Lung (tissue), 12 donors: ENCODE data around the gene ATP13A5. TPM values are rescaled to one million over a fixed set of nuclear protein-coding genes. Genes with fewer than 3 reads are reported as not detected.

Experiments used
- ATAC-seq: fragments of 200-7000 bp; cut with Tn5 transposase; one replicate; pipeline ENCODE4 v1.9.1; 2020; ENCODE audit warnings: moderate number of reproducible peaks; ENCODE audit not compliant: insufficient read depth, low FRiP score
- DNase-seq, 3 donors: peaks; one replicate each; pipeline ENCODE4 v3.0.0-alpha.2; 2013 to 2017
- H3K27ac ChIP-seq, 2 donors: one replicate each; pipeline ENCODE4 v1.5.1; 2013; ENCODE audit warnings: mild to moderate bottlenecking in 2 of 2, moderate library complexity in 2 of 2, control low read depth in 1 of 2, inconsistent platforms in 1 of 2, low read depth in 1 of 2, low read length in 1 of 2
- H3K27me3 ChIP-seq, 3 donors: one replicate each; pipeline ENCODE4 v1.5.1; 2013; ENCODE audit warnings: low read length in 2 of 3; ENCODE audit not compliant: control insufficient read depth in 3 of 3, insufficient read depth in 3 of 3
- H3K36me3 ChIP-seq, 4 donors: one replicate each; pipeline ENCODE4 v1.5.1; 2013; ENCODE audit warnings: low read length in 4 of 4, mild to moderate bottlenecking in 1 of 4, moderate library complexity in 1 of 4; ENCODE audit not compliant: control insufficient read depth in 4 of 4, insufficient read depth in 4 of 4
- H3K4me1 ChIP-seq, 5 donors: one replicate each; pipeline ENCODE4 v1.5.1; 2013; ENCODE audit warnings: low read length in 5 of 5, mild to moderate bottlenecking in 2 of 5, moderate library complexity in 1 of 5; ENCODE audit not compliant: control insufficient read depth in 5 of 5, insufficient read depth in 5 of 5
- H3K4me3 ChIP-seq: one replicate; pipeline ENCODE4 v1.5.1; 2013; ENCODE audit warnings: mild to moderate bottlenecking, control low read depth, moderate library complexity
- H3K9ac ChIP-seq, 2 donors: one replicate each; pipeline ENCODE4 v1.5.1; 2013; ENCODE audit warnings: low read length in 2 of 2, control low read depth in 1 of 2; ENCODE audit not compliant: insufficient read depth in 1 of 2
- H3K9me3 ChIP-seq, 4 donors: one replicate each; pipeline ENCODE4 v1.5.1; 2013; ENCODE audit warnings: low read length in 3 of 4, mild to moderate bottlenecking in 1 of 4, moderate library complexity in 1 of 4; ENCODE audit not compliant: control insufficient read depth in 4 of 4, insufficient read depth in 3 of 4
- CTCF ChIP-seq: IDR thresholded peaks from 2 replicates; pipeline ENCODE4 v1.5.1; 2012; ENCODE audit warnings: mild to moderate bottlenecking; ENCODE audit errors: control extremely low read depth, extremely low read depth
- WGBS, 2 donors: extraction: QIAGEN DNeasy Blood & Tissue Kit; methylation state at CpG; one replicate each; pipeline ENCODE4 v1.1.7; 2013; 5-methylcytosine and 5-hydroxymethylcytosine counted together
- polyA plus RNA-seq, 2 donors: library from polyadenylated mRNA; stranded (reverse); fragments of 200-250 nt; gene quantifications; one replicate each; pipeline ENCODE4 v1.2.1, GENCODE V29; 2013
- total RNA-seq, 2 donors: library from RNA; depleted of rRNA in 1 of 2; stranded (reverse); fragments of >200 nt in 1 of 2; gene quantifications; one replicate each; pipeline ENCODE4 v1.2.1, GENCODE V29; 2014 to 2021
- donor health status: control.
- donor health status: control.
- donor health status: Bipolar disorder and iron deficiency.
- donor health status: healthy.
- donor health status: DM: yes; HTN: yes; CAD: no.

ATP13A5 gene
- total and polyA plus RNA-seq, 4 donors: 0.34 to 1.2 (median 1.1) TPM

GRCh38 chr3:193243571-193243970 is 135.0 kb downstream of the ATP13A5 start:
- Histone ChIP-seq H3K27me3 (peaks cover 0 to 5% (median 0%) of the 10 kb centered on the region in 3 donors), H3K27ac (no peak overlapping the region), H3K9me3 (peaks cover 0 to 6% (median 2%) of the 10 kb centered on the region in 4 donors), H3K4me3 (no peak overlapping the region), H3K36me3 (no peaks in the 10 kb centered on the region), H3K9ac (no peak overlapping the region), H3K4me1 (peaks cover 0 to 3% (median 0%) of the 10 kb centered on the region in 5 donors)
- 84 to 89% methylated on average over 3 of the region's 3 CpGs for whole genome bisulfite sequencing, 2 donors
- no peak for ATAC-seq
- no peak for TF ChIP-seq CTCF
- no peak for DNase-seq

GRCh38 chr3:193241716-193242115 is 136.8 kb downstream of the ATP13A5 start:
- peaks cover 0 to 9% (median 3%) of the 10 kb centered on the region in 5 donors for H3K4me1 ChIP-seq
- no peak for DNase-seq
- WGBS, 2 donors: 86 to 92% methylated on average over 11 of the region's 11 CpGs
- H3K27me3 ChIP-seq: peaks cover 0 to 5% (median 0%) of the 10 kb centered on the region in 3 donors
- no peak for TF ChIP-seq CTCF
- H3K9ac ChIP-seq: no peak overlapping the region
- H3K36me3 ChIP-seq: no peaks in the 10 kb centered on the region
- H3K9me3 ChIP-seq: peaks cover 0 to 6% (median 0%) of the 10 kb centered on the region in 4 donors
- H3K27ac ChIP-seq: peak overlapping the region in 1 of 2 donors; percentile 93
- no peak overlapping the region for H3K4me3 ChIP-seq
- ATAC-seq: no peak

GRCh38 chr3:193240850-193241706 is 137.5 kb downstream of the ATP13A5 start, which contains the start of gene PLAAT1:
PLAAT1 (plus strand) TSS chr3:193241222; CDS start chr3:193255651, 14,429 bp downstream.
- no peak within 1 kb of the TSS for H3K9ac ChIP-seq

More at GRCh38 chr3:193240850-193241706, 137.5 kb downstream of the ATP13A5 start, which contains the start of gene PLAAT1:
- Histone ChIP-seq H3K27me3 (peaks cover 0 to 5% (median 0%) of the 10 kb centered on the region in 3 donors), H3K4me3 (peak within 1 kb of the TSS; percentile 41), H3K36me3 (no peaks in the 10 kb centered on the region), H3K9me3 (peaks cover 0 to 6% (median 0%) of the 10 kb centered on the region in 4 donors), H3K4me1 (peaks cover 0 to 12% (median 3%) of the 10 kb centered on the region in 5 donors), H3K27ac (peak within 1 kb of the TSS in 1 of 2 donors; percentile 93)
- 2% methylated on average over 76 to 93 of the region's 93 CpGs for WGBS, 2 donors
- DNase-seq: peak; percentile 77 to 87 (median 87)
- TF ChIP-seq CTCF: no peak
- ATAC-seq: peak; percentile 87
